Liver (tissue), 3 donors: ENCODE data around the gene MAGEB10.

Source experiments
- JUND ChIP-seq, 2 donors: IDR thresholded peaks; 2 replicates each; pipeline ENCODE4 v1.6.1; 2016; ENCODE audit warnings: antibody characterized with exemption in 2 of 2
- RAD21 ChIP-seq, 2 donors: IDR thresholded peaks; 2 replicates each; pipeline ENCODE4 v1.6.1; 2016; ENCODE audit warnings: antibody characterized with exemption in 2 of 2, mild to moderate bottlenecking in 2 of 2
- TF ChIP-seq, protein P1 (sequence below): IDR thresholded peaks from 2 replicates; pipeline ENCODE4 v1.6.1; 2016; ENCODE audit warnings: antibody characterized with exemption
- TF ChIP-seq, protein P2 (sequence below): fragments of 150-350 bp; IDR thresholded peaks from 2 replicates; pipeline ENCODE4 v1.5.1; 2017; ENCODE audit warnings: improper control_type of control experiment, low read depth, low read length; ENCODE audit not compliant: missing input control
- donor health status: healthy.
- donor health status: healthy.

DNA sequence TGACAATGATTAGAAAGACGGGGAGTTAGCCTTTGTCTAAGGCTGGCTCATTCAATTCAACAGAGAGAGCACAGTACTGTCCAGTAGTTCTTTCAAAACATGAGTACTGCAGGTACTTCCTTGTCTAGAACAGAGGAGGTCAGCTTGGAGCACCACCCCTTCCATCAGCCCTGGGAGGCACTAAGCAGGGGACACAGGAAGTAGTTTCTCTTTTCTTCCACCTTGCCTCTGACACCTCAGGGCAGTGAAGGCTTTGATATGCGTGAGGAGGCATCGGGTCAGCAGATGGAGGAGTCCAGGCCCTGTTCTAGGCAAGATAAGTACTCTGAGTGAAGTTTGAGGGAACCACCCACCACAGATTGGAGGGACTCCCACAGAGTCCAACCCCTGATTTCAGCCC is 33.1 kb downstream of the MAGEB10 start:
- TF ChIP-seq, protein P1, sequence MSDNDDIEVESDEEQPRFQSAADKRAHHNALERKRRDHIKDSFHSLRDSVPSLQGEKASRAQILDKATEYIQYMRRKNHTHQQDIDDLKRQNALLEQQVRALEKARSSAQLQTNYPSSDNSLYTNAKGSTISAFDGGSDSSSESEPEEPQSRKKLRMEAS: no peak
- TF ChIP-seq RAD21 (IDR thresholded peaks at IDR 0.05) (no peak), JUND (IDR thresholded peaks at IDR 0.05) (no peak)
- TF ChIP-seq, protein P2, sequence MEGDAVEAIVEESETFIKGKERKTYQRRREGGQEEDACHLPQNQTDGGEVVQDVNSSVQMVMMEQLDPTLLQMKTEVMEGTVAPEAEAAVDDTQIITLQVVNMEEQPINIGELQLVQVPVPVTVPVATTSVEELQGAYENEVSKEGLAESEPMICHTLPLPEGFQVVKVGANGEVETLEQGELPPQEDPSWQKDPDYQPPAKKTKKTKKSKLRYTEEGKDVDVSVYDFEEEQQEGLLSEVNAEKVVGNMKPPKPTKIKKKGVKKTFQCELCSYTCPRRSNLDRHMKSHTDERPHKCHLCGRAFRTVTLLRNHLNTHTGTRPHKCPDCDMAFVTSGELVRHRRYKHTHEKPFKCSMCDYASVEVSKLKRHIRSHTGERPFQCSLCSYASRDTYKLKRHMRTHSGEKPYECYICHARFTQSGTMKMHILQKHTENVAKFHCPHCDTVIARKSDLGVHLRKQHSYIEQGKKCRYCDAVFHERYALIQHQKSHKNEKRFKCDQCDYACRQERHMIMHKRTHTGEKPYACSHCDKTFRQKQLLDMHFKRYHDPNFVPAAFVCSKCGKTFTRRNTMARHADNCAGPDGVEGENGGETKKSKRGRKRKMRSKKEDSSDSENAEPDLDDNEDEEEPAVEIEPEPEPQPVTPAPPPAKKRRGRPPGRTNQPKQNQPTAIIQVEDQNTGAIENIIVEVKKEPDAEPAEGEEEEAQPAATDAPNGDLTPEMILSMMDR: no peak
